RPMI7951 (cell line): ENCODE results near the gene MKS1. TPM values are rescaled to one million over a fixed set of nuclear protein-coding genes. Genes with fewer than 3 reads are reported as not detected.

ENCODE experiments used
- DNase-seq: peaks from one replicate; pipeline ENCODE4 v3.0.0-alpha.2; 2012; ENCODE audit warnings: low read depth
- total RNA-seq: library from RNA; depleted of rRNA; stranded (reverse); fragments of >200 nt; shearing (Covaris generic); gene quantifications from 2 replicates; pipeline ENCODE4 v1.2.3, GENCODE V29; 2014

MKS1 gene
- total RNA-seq, 1 experiment from 2014 or later, result 15.7 TPM

GRCh38 chr17:58244963-58245362 lies 25.9 kb upstream of the MKS1 start:
- DNase-seq, result no peak

- no peak for DNase-seq
Measured at GRCh38 chr17:58242171-58242784, 23.2 kb upstream of the MKS1 start.

DNA sequence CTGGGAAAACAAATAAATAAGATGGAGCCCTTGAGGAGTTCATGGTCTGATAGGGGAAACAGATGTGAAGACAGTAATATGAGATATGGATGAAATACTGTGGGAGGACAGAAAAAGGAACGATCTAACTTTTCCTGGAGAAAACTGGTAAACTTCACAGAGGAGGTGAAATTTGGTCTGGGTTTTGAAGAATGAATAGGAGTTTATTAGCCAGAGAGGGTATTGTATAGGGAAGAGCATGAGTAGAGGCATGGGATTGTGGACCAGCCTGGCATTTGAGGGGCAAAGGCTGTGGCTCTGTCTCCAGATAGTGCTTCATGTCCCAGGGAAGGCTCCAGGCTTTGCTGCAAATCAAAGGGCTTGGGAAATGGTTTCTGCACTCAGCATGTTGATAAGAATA lies 20.9 kb upstream of the MKS1 start:
- DNase-seq, result no peak

- DNase-seq, result no peak
Measured at GRCh38 chr17:58238147-58238634, 19.1 kb upstream of the MKS1 start, which contains the start of gene LPO. LPO (plus strand) TSS chr17:58238584; CDS start chr17:58242980, 4,396 bp downstream.

DNA sequence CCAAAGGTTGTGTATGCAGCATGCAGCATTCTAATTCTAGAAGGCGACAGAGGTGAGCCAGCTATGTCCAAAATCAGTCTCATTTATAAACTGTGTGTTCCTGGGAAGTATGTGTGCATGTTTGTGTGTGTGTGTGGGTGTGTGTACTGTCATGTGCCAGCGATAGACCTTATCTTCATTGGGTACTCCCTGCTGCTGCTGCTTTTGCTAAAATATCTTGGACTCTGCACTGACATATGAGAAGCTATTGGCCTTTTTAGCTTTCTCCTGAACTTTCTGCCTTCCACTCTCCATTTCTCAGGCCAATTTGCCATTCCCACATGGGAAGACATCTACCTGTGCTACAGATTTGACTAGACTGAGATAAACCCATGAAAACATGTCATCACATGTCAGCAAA lies 17.3 kb upstream of the MKS1 start:
- DNase-seq, result no peak

DNA sequence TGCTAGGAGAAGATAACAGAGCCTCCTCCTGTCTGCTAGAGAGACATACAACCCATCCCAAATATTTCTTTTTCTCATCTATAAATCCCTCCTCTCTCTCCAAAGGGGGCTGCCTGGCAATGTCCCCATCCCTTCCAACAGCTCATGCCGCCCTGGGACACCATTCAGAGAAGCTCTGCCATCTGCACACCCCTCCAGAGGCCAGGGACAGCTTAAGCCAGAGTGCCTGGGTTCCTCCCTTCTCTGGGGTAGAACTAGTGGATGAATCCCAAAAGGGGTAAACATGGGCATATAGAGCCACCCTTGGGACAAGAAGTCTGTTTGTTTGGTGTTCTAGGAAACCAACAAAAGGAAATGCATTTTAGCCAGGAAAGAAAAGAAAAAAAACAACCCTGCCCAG lies 16.8 kb upstream of the MKS1 start:
- DNase-seq, result no peak

GRCh38 chr17:58234512-58234911 lies 15.5 kb upstream of the MKS1 start:
- DNase-seq, result no peak

- DNase-seq, result no peak
Measured at GRCh38 chr17:58233543-58233942, 14.5 kb upstream of the MKS1 start.

GRCh38 chr17:58232707-58233156 lies 13.7 kb upstream of the MKS1 start:
- DNase-seq, result peak; percentile 60

- peak; percentile 46 for DNase-seq
Measured at GRCh38 chr17:58231641-58232040, 12.6 kb upstream of the MKS1 start.

GRCh38 chr17:58229881-58230280 lies 10.8 kb upstream of the MKS1 start:
- DNase-seq, result no peak

DNA sequence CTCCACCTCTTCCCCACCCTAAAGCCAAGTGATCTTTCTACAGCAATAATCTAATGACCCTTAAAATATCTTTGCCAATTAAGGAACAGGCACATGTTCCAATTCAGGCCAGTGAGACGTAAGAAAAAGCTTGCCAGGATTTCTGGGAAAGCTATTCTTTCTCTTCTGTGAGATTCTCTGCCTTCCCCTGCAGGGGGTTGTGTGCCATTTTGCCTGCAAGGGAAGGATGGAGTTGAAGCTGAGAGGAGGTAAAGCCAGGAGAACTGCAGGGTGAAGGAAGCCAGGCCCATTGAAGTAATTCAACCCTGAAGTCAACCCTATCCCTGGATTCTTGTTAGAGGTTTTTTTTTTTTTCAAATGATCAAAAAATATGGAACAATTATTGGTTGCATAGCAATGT lies 10.3 kb upstream of the MKS1 start:
- no peak for DNase-seq

DNA sequence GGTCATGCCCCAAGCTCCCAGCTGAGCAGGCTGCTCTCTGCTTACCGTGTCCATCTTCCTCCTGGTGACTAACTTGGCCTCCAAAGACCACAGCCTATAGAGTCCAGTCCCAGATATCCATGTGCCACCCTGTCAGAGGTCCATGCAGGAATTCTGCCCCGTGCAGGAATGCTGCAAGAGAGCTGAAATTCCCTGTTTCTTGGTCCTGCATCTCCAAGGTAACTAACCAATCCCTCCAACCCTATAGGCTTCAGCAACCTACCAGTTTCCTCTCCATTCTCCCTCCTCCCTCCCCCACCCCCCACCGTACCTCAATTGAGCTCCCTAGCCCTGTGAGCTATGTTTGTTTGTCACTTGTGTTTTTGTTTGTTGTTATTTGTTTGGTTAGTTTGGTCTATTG lies 9.6 kb upstream of the MKS1 start:
- DNase-seq, result no peak

- no peak for DNase-seq
Measured at GRCh38 chr17:58227733-58228132, 8.7 kb upstream of the MKS1 start.

DNA sequence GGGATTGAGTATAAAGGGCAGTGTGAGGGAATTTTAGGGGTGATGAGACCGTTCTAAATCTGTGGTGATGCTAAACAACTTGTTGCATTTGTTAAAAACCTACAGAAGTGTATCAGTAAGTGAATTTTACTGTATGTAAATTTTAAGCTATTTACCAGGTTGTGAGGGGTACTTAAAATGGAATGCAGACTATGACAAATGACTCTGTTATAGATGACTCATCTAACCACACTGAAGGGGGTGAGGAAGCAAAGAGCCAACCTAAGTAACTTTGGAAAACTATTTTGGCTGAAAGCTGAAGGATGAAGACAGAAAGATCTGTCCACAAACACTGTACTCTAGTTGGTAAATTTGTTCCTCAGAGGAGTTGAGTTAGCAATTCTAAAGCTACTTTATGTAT lies 5.3 kb upstream of the MKS1 start:
- DNase-seq, result peak; percentile 73

DNA sequence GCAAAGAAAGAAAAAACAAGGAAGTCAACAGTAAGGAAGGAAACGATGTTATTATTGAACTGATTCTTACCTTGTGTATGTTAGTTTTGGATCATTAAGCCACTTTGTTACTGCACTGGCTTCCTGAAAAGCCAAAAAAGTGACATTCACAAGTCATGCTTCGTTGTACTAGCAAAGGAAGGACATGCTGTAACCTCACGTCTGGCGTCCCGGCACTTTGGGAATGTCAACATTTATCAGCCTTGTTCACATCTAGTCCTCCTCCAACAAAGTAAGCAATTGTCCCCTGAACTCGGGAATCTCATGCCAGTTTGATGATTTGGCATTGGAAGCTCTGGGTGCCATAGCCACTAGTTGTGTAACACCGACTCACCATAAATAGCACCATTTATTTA lies 731 bp upstream of the MKS1 start:
- DNase-seq, result peak; percentile 18

- DNase-seq, result no peak
Measured at GRCh38 chr17:58217766-58218165, 1.3 kb downstream of the MKS1 start.

GRCh38 chr17:58215685-58216084 lies 3.4 kb downstream of the MKS1 start:
- no peak for DNase-seq

- DNase-seq, result no peak
Measured at GRCh38 chr17:58210922-58211321, 8.1 kb downstream of the MKS1 start.

DNA sequence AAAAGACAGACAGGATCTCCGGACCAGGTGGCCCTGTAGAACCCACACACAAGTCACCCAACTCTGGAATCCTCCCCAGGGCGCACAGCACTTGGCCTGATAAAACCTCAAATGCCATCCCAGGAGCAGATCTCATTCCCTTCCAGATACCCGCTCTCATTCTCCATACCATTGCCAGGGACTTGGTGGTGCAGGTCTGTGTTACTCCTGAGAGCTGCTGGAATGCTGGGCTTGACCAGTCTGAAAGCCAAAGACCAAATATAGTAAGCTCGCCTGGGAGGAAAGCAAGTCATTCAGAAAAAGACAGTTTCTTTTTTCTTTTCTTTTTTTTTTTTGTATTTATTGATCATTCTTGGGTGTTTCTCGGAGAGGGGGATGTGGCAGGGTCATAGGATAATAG lies 10.7 kb downstream of the MKS1 start:
- no peak for DNase-seq

GRCh38 chr17:58207451-58207850 lies 11.6 kb downstream of the MKS1 start:
- no peak for DNase-seq

DNA sequence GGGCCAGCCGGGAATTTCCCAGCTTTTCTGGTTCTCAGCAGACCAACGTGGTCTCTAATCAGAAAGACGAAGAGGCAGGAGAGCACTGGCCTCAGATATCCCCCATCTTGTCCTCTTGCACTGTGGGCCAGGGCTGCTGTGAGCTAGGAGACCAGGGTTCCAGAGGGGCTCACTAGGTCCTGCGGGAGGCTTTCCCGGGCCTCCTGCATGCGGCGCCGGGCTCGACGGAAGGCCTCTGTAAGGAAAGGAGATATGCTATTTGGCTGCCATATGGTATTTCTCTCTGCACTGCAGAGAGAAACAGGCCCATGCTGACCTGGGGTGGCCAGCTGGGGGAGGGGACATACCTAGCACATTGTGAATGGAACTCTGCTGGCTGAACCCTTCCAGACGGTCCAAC lies 13.1 kb downstream of the MKS1 start:
- DNase-seq, result no peak

DNA sequence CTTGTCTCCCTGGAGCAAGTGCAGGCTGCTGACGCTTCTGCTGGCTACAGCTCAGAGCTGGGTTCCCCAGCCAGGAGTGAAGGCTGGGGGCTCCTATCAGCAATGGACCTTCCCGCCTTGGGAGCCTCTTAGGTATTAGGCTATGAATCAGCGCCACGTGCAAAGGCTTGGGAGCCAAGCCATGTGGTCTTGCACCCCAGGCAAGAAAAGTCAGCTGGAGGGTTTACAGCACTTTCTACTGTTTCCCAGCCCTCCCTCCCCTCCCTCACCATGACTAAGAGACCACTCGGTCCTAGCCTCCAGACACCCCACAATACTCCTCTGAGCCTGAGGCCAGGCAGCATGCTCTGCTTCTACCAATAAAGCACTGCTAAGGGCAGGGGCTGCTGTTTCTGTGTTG lies 14.3 kb downstream of the MKS1 start:
- DNase-seq, result peak; percentile 79

DNA sequence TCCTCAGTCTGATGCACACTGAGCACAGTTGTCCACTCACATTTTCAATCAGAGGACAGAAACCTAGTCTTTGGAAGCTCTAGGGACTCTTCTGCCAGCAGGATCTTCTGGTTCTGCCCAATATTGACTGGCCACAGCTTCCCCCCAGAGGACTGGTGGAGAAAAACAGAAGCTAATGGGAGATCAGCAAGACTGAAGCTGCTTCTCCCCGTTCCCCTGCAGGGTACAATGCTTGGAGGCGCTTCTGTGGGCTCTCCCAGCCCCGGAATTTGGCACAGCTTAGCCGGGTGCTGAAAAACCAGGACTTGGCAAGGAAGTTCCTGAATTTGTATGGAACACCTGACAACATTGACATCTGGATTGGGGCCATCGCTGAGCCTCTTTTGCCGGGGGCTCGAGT lies 16.2 kb downstream of the MKS1 start:
- DNase-seq, result no peak
